ENCODE results near the gene SLC17A4.

The SLC17A4 gene

GRCh38 chr6:25829375-25829774, 74.8 kb downstream of the SLC17A4 start:
- no peak for DNase-seq

GRCh38 chr6:25830458-25830857, 75.9 kb downstream of the SLC17A4 start:
- DNase-seq, result no peak

All from effector CD8-positive, alpha-beta T cell (primary cell).